HT-29 (cell line): ENCODE results near the gene MATN4. TPM values are rescaled to one million over a fixed set of nuclear protein-coding genes. Genes with fewer than 3 reads are reported as not detected.
A peak's percentile ranks its signal among the peaks of the same experiment; 100 is the strongest.
"Not testable (repeated sequence)": the region's sequence is repeated elsewhere in the genome, so short reads cannot be mapped to it uniquely, and the experiment has no call there.

ENCODE experiments used
- DNase-seq: peaks from one replicate; pipeline ENCODE4 v3.0.0-alpha.2; 2015; ENCODE audit warnings: low spot score
- total RNA-seq: library from RNA; depleted of rRNA; stranded (reverse); fragments of >200 nt; shearing (Covaris generic); gene quantifications from 2 replicates; pipeline ENCODE4 v1.2.3, GENCODE V29; 2014; rRNA removed

The MATN4 gene, protein sequence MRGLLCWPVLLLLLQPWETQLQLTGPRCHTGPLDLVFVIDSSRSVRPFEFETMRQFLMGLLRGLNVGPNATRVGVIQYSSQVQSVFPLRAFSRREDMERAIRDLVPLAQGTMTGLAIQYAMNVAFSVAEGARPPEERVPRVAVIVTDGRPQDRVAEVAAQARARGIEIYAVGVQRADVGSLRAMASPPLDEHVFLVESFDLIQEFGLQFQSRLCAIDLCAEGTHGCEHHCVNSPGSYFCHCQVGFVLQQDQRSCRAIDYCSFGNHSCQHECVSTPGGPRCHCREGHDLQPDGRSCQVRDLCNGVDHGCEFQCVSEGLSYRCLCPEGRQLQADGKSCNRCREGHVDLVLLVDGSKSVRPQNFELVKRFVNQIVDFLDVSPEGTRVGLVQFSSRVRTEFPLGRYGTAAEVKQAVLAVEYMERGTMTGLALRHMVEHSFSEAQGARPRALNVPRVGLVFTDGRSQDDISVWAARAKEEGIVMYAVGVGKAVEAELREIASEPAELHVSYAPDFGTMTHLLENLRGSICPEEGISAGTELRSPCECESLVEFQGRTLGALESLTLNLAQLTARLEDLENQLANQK
- 0.13 and 0.46 TPM in 2 replicates for total RNA-seq

DNA sequence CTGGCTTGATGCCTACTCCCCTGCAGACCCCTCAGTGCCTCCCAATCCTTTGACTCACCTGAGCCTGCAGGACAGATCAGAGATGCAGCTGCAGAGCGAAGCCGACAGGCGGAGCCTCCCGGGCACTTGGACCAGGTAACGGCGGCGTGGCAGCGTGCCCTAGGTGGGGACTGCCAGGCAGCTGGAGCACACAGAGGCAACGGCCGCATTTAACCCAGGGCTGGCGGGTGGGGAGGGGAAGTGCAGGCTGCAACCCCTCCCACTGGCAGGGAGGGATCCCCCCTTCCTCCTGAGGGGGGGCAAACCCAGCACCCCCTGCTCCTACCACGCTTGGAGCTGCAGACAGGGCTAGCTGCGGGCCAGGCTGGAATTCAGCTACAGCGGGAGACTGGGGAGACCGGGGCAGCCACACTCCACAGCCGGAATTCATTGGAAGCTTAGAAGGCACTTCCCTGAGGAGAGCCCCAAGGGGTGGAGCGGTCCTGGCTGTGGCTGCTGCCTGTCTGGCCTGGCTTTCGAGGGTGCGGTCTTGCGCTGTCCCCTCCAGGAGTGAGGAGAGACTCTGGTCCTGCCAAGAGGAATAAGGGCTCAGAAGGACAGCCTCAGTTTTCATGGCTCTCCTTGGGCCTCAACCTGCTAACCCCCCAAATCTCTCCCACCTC is at the start of gene MATN4:
TSS of gene MATN4 (minus strand) at position 183 of the 662 bp plus-strand sequence. CDS start 2,717 bp downstream, outside the sequence.
- peak; percentile 45 for DNase-seq

DNA sequence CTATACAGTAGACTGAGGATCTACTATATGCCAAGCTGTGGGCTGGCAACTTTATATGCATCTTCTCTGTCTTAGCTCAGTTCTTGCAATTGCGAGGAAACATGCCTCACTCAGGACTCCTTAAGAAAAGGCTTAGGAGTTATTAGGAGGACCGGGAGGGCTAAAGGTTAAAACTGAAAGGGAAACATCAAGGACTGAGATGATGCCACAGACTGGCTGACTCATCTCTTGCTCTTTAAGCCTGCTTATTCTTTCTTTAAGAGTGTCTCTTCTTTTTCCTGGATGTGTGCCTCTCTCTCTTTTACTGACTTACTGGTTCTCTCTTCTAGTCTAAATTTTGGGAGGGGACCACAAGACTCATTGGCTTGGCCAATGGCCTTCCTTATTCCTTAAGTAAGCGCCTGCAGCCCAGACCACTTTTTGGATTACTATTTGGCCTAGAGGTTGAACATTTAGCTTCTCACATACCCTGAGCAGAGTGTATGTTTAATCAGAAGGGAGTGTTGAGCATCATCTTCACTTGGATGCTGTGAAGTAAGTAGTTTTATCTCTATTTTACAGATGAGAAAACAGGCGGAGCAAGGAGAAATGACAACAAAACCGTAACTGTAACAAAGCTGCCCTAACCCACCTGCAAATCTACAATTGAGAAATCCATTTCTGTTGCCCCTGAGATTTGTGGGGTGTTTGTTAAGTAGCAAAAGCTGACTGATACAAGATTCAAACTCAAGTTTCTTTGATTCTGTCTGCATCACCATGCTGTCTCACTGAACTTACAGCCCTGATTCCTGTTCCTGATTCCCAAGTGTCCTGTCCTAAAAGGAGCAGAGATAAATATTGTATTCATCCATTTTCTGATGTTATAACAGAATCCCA is 47.3 kb upstream of the MATN4 start:
- no peak for DNase-seq

DNA sequence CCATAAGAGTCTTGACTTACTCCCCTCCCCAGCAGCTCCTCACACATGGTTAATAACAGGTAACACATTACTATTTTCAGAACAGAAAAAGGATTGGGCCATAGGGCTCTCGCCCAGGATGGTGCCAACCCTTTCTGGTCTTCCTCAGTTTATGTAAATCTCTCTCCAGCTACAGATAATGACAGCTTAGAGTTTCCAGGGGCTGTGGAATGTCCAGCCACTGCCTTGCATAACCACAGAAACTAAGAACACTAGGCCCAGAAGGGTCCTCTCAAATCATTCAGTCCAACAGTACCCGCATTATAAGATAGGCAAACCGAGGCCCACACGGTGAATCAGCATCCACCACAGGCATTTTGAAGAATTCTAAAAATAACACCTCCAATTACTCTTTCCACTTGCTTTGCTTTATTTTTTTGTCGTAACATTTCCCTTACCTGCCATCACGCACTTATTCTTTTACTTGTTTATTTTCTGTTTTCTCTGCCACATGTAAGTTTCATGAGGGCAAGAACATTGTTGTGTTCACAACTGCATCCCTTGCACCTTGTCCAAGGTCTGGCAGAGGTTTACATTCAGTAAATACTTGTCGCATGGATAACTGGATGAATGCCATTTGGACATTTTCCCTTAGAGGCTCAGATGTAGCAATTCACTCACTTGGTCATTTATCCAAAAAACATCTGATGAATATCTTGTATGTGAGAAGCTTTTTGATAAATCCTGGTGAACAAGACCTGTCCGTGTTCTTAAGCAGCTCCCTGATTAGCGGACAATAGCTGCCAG is 46.5 kb upstream of the MATN4 start:
- DNase-seq, result no peak

DNA sequence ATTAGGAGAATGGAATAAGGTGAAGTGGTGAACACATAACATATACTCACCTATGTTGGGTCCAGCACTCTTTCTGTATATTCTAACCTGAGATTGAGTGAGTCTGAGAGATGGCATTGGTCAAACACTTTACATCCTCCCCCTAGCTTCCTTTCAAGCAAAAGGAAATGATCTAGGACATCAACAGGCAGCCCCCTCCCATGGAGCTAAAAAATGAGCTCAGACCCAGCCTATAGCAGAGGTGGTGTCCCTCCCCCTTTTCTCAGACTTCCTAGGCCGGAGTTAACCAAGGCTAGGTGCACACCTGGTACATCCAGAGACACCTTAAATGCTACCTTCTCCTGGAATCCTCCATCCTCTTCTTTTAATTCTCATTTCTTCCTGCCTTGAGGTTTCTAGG is 45.6 kb upstream of the MATN4 start:
- DNase-seq, result no peak

DNA sequence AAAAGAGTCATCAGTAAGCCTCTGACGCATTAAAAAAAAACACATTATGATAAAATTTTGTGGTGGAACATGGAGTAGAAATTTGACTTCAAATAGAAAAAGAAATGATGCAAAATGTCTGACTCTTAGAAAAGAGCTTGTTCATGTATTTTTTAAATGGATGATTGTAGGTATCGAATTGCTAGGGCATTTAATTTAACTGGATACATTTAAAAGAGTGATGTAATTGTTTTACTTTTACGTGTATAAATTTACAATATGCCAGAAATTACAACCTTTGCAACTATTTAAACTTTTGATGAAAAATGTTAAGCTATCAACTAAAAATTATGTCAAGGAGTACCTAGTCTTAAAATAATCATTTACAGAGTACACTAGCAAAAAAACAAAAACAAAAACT is 44.6 kb upstream of the MATN4 start:
- no peak for DNase-seq

DNA sequence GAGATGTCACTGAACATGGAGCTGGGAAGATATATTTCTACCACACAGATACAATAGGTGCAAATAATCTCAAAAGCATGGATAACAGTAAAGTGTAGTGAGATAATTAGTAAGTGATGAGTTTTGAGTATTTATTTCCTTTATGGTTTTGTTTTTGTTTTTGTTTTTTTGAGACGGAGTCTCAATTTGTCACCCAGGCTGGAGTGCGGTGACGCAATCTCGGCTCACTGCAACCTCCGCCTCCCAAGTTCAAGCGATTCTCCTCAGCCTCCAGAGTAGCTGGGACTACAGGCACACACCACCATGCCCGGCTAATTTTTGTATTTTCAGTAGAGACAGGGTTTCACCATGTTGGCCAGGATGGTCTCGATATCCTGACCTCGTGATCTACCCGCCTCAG is 42.7 kb upstream of the MATN4 start:
- not testable (repeated sequence) for DNase-seq

DNA sequence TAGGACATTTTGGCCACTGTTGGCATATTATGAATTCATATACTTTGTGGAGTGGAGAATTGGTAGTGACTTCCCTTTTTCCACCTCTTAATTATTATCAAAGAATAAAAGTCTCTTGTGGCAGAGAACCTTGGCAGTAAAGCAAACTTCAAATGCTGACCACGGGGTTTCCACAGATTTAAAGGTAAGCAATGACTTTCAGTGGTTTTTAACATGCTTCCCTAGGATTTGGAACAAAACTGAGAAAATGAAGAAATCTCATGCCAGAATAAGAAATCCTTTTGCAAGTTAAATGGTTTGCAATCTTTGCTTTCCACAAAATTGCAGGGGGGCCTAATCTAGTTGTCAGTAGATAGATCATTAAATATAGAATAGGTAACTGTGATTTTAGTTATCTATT is 42.1 kb upstream of the MATN4 start:
- no peak for DNase-seq

DNA sequence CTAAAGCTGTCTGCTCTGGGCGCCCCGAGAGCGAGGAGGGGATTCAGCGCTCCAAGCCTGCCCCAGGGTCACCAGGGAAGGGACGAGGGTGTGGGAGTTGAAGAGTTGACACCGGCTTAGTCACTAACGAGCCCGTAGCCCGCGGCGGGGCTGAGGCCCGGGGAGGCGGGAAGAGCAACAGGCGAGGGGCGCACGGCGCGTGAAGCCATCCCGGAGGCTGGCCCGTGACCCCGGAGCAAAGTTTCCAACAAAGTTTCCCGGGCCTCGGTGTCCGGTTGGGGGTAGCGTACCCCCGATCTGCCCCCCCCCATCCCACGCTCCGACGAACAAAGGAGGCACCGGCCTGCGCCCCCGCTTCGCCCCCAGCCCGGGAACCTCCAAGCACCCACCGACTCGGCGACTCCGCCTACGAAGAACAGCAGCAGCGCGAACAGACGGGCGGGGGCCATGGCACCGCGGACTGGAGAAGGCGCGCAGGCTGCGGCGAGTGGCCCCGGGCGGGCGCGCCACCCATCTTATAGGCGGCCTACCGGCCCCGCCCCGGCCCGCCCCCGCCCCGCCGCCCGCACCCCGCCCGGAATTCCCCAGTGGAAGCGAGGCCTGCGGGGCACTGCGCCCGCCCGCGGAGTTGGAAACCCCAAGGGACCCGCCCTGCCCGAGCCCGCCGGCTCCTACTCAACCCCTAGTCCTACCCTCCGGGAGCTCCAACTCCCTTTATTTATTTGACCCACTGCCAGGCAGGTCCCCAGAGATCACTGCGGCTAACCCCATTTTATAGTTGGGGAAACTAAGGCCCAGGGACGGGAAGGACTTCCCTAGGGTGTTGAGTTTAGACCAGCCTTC is 40.1 kb upstream of the MATN4 start, which contains the start of gene SDC4:
TSS of gene SDC4 (minus strand) at position 489 of the 843 bp plus-strand sequence. CDS start at position 449, 40 bp downstream.
- DNase-seq, result peak; percentile 80

DNA sequence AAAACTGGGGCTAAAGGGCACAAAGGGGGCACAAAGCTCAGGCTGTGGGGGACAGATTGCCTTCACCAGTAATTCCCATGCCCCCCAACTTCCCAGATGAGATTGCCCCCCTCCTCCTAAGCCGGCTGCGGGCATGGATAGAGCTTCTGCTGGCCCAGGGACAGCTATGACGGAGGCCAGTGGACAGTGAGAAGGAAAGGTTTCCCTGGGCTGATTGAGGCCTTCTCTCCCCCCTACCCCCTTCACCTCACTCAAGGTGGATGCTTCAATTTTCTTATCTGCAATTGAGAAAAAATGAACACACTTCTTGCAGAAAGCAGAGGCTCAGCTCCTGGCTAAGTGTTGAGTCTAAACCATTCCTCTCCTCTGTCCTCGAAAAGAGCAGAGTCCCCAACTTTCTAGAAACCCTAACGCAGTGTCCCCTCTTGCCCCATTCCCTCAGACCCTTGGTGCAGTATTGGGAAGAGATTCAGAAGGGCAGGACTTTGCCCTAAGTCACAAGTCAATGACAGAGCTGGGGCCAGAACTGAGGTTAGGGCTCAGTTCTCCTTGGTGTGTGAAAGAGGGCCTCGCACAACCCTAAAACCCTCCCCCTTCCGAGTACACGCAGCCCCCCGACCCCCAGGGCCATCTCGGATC is 39.3 kb upstream of the MATN4 start:
- peak; percentile 41 for DNase-seq

DNA sequence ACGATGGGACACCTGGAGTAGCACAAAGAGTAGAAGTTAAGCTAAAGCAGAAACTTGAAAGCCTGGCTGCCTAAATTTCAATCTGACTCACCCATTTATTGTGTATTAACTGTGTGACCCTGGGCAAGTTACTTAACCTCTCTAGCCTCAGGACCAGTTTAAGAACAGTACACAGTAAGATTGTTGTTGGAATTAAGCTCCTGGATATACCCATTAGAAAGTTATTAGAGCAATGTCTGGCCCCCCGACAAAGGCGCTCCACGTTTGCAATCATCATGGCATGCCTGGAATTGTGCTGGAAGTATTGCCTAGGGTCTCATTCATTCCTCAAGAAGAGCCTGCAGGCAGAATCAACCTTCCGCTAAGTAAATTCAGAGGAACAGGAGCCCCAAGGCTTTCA is 38.8 kb upstream of the MATN4 start:
- DNase-seq, result peak; percentile 36

DNA sequence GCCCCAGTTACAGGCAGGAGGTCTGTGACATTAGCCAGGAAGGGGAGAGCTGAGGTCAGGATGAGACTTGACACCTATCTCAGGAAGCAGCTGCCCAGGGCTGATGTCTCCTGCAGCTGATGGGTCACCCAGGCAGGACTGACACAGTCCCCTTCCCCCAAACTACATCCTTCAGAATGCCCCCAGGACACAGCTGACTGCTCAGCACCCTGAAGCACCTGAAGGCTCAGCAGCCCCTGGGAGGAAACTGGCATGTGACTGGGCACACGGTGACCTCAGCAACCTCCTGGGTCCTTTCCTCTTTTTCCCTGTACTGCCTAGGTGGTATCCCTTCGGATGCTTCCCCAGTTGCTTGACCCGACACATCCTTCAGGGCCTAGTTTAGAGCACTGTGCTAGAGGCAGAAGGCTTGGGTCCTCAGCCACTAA is 38.2 kb upstream of the MATN4 start:
- DNase-seq, result peak; percentile 39

DNA sequence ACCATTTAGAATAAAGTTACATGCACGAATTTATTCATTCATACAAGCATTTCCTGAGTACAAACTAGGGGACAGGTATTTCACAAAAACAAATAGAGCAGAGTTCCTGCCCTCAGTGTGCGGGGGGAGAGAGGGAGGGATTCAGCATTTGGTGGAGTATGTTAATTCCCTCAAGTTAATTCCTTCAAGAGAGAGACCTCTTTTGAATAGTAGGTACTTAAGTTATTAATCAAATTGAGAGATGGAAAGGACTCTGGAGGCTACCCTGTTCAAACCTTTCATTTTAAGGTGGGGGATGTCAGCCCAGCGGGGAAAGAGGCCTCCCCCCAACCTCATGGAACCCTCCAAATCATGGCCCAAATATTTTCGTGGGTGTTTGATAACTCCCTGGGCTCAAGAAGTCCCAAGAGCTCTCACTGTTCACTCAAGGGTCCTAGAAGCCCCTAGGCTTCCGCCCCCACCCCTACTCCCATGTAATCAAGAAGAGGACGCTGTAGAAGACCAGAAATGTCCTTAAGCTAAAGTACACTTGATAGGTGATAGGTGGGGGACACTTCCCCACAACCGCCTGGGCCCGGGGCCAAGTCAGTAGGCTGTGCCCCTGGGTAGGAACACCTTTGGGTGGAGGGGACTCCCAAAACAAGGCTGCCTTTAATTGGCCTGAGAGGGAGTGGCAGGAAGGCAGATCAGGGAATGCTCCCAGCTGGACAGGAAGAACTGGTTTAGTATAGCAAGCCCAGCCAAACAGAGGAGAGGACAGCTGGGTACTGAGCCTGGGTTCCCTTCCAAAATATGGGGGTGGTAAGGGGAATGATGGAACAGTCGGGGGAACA is 37.2 kb upstream of the MATN4 start:
- DNase-seq, result peak; percentile 92

DNA sequence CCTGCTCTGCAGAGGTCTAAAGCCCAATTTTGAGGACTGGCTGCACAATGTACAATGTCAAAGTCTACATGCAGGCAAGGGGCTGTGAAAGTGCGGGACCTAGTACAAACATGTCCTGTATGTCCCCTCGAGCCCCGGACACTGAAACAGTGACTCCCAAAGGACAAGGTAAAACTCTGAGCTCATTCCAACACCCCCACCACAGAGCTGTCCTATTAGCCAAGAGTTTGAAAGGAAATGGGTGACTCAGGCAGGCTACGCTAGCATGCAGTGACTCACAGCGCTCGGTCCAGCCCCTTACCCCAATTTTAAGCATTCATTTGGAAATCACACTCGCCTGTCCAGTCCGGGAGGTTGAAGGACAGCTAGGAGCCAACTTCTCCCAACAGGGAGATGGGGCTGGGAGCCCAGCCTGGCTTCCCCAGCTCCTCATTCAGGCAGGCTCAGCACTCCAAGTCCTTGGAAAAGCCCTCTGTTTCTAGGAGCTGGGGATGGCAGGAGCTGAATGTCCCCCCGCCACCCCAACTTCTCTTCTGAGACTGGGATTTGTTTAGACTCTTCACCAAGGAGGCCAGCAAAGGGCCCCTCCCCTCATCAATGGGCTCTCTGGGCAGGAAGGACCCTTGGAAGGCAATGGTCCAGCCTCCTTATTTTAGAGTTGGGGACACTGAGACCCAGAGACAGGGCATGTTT is 36.2 kb upstream of the MATN4 start:
- DNase-seq, result peak; percentile 89

DNA sequence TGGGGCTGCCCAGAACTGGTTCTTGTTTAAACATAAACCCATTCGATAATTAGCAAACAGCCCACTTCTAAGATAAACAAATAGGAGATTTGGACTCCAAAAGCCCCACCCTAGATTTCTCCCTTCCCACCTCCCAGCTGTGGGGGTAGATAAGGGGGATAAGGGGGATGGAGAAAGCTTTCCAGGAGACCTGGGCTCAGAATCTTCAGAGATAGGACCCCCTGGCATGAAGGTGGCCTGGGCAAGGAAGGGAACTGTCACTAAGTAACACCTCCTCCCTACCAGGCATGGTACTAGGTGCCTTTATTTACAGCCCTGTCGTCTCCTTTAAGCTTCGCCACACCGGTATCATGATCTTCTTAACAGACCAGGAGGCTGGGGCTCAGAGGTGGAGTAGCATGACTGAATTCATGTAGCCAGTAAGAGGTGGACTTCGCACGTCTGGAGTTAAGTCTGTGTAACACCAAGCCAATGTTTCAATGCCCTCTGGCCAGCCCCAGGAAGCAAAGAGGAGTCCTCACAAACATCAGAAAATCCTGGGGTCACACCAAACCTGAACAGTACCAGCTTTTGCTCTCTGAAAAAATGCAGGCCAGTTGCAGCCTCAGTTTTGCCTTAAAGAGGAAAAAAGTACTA is 35.6 kb upstream of the MATN4 start:
- DNase-seq, result peak; percentile 90

DNA sequence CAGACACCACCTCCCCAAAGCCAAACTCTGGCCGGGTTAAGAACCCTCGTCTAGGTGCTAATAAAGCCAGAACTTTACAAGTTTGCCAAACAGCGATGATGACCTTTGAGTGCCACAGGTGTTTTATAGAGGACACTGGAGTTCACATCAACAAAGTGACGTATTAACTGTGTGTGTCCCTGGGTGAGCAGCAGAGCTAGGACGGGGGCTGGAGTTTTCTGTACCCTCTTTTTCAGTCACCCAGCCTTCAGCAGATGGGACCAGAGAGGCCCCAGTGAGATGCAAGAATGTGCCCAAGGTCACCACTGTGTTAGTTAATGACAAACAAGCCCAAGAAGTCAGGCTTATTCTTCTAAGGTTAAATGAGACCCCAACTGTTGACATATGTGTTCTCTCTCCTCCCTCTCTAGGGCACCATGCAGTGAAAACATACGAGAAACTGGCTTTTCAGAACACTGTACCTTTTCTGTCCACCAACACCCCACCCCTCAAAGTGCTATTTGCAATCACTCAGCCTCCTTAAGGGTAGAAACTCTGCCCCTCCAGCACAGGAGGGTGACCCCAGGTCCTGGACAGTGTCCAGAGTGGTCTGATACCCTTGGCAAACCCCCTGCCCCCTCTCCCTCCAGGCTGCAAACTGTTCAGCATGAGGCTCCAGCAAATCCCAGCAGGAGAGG is 34.9 kb upstream of the MATN4 start:
- DNase-seq, result peak; percentile 68
